NOMO-1 (cell line): ENCODE measurements around the gene GNRHR.
"Not testable (repeated sequence)": the region's sequence is repeated elsewhere in the genome, so short reads cannot be mapped to it uniquely, and the experiment has no call there.

ENCODE experiments used
- DNase-seq, 2 experiments: peaks; one replicate each; lab custom pipeline; 2025; ENCODE audit not compliant: unreplicated experiment in 2 of 2; lab: John Stamatoyannopoulos, UW

The GNRHR gene

DNA sequence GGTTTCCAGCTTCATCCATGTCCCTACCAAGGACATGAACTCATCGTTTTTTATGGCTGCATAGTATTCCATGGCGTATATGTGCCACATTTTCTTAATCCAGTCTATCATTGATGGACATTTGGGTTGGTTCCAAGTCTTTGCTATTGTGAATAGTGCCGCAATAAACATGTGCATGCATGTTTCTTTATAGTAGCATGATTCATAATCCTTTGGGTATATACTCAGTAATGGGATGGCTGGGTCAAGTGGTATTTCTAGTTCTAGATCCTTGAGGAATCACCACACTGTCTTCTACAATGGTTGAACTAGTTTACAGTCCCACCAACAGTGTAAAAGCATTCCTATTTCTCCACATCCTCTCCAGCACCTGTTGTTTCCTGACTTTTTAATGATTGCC lies 23.7 kb downstream of the GNRHR start:
- DNase-seq = not testable (repeated sequence)

DNA sequence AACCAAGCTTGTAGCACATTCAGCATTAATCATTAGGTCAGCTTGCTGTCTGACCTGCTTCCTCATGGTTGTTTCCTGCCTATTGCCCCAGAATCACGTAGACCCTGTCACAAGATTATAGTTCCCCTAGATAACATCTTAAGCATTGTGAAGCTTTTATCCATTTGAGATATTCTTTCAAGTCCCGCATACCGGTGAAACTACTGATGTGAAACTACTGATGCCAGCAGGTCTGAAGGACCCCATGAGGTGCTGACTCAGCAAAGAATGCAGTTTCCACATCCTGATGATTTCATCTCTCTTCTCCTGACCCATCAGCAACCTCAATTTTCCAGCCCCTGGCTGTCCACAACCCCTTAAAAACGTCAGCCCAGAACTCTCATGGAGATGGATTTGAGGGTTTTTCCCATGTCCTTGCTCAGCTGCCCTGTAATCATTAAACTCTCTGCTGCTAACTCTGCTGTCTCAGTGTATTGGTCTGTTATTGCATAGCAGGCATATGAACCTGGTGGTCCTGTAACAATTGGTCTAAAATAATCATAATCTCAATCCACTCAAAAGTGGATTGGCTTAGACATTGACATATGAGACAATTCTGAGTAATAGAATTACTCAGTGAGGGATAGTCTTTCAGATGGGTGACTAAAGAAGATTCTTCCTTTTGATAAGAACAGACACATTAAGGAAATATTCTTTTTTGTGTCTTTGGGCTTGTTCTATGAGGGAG lies 26.9 kb downstream of the GNRHR start:
- no peak for DNase-seq

DNA sequence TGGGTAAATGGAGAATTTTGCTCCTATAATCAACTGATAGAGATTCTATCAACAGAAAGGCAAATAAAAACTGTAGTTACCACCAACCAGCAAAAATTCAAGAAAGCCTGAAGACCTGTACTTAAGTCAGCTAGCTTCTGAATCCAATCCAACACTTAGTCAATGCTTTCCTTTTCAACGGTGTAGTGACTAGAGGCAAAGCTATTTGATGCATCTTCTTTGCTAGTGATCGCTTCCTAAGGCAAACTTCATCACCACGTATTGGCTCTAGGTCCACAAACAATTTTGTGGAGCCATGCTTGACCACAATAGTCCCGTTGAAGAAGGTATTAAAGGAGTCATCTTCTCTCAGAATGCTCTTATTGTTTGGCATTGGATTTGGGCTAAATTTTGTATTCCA lies 28.2 kb downstream of the GNRHR start:
- no peak for DNase-seq

DNA sequence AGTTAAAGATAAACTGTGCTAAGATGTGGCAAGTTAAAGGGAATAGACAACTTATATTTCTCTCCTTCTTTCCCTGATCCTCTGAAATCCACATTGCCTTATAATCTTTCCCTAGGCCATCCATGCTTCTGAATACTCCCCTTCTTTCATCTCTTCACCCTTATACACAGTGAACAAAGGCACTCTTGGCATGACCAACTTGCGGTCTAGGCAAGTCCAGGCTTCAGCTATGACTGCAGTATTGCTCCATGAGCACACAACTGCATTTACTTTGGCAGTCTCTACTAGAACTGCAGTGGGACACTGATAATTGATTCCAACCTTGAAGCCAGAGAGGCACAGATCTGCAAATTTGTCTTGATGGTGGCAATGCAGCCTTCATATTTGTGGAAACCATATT lies 29.1 kb downstream of the GNRHR start:
- DNase-seq = no peak

DNA sequence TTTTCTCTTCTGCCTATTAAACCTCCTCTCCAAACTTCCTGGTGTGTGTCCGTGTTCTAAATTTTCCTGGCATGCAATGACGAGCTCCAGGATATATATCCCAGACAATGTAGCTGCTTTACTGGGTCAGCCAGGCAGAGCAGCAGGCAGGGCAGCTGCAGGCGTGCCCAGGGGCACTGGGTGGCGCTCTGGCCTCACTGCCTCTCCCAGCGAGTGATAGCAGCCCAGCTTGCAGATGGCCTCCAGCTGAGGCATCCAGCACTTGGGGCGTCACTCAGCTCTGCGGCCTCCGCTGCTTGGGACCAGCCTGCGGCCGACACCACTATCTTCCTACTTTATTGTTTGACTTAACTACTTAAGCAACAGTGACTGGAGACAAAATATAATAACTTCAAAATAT lies 30.2 kb downstream of the GNRHR start:
- no peak for DNase-seq

DNA sequence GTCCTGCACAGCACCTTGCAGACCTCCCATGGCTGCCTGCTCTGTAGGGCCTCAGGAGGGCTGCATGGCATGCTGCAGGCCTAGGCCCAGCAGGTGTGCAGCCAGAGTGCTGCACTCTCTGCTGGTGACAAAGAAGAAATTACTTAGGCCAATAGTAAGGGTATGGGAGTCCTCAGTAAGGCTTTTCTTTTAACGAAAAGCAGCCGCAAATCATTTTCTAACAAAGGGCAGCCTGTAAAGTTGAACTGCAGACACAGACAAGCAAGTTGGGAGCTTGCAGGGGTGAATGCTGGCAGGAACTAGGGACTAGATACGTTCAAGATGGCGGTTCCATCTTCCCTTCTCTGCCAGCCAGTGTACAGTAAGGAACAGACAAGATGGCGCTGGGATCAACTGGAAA lies 30.8 kb downstream of the GNRHR start:
- DNase-seq = no peak

DNA sequence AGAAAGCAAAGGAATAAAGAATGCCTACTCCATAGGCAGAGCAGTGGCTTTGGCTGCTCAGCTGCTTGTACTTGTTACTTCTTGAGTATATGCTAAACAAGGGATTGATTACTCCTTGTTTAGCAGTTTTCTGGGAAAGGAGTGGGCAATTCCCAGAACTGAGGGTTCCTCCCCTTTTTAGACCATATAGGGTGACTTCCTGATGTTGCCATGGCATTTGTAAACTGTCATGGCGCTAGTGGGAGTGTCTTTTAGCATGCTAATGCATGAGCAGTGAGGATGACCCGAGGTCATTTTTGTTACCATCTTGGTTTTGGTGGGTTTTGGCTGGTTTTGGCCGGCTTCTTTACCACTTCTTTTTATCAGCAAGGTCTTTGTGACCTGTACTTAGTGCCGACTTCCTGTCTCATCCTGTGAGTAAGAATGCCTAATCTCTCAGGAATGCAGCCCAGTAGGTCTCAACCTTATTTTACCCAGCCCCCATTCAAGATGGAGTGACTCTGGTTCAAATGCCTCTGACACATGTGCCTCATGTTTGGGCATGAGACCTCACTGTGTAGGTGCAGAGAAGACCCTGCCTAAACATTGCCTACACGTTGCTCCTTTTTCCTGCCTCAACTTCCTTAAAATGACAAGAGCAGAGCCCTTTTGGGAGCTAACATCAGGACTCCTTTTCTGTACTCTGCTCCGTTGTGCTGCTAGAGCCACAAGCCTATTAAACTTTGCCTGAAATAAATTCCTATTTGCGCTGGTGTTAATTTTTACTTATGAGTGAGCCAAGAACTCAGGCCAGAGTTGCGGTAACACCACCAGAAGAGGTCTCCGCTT lies 32.2 kb downstream of the GNRHR start:
- no peak for DNase-seq

DNA sequence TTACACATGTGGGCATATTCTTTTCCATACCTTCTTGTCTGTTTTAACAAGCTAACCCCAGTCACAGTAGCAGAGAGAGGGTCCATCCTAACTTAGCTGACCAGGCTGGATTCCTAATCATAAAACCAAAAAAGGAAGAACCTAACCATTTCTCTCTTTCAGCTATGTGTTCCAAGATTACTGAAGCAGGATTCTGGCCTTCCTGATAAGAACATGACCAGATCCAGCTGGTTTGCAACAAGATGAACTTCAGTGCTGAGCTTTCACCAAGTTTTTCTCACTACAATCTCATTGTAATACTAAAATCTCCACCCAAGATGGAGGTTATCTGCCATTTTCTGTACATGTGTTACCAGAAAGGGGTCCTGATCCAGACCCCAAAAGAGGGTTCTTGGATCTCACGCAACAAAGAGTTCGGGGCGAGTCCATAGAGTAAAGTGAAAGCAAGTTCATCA lies 32.8 kb downstream of the GNRHR start:
- no peak for DNase-seq

DNA sequence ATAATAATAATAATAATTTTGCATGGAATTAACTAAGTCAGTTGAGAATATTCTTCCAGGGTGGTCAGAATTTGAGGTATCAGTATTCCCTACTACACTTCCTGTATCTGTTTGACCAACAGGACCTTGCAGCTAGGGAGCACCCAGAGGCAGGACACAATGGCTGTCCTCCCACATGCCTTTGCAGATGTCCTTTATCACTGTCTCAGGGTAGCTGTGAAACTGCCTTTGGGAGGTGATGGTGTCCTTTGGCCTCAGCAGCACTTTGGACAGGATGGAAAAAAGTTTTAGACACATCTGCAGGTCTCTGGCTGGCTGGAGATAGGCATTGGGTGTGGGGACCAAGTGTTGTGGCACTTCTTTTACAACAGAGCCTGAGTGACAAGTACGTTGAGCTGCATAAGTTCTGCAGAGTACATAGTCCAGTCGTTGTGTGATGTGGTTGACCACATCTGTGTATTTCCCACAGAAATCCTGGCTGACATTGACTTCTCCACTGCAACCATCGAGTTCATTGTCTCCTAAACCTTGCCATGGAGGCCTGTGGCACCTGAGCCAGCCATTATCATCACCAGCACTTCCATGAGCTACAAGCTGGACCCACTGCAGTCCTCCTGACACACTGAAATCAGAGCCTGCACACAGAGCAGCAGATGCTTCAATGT lies 34.1 kb downstream of the GNRHR start:
- no peak for DNase-seq

DNA sequence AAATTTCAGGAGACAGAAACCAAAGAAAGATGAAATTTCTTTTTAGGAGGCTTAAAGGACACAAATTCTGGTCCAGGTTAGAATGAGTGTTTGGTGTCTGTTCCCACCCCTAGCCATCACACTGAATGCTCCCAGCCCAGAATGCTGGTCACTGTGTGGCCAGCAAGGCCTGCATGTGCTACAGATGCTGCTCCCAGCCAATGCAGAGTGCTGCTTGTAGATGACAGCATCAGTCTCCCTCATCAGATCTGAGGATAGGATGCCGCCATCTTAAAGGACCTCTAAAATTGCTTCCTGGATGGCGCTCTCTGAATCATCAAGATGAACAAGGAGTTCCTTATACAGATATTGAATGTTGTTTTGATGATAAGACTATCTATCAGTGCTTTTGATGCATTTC lies 35.3 kb downstream of the GNRHR start:
- no peak for DNase-seq

DNA sequence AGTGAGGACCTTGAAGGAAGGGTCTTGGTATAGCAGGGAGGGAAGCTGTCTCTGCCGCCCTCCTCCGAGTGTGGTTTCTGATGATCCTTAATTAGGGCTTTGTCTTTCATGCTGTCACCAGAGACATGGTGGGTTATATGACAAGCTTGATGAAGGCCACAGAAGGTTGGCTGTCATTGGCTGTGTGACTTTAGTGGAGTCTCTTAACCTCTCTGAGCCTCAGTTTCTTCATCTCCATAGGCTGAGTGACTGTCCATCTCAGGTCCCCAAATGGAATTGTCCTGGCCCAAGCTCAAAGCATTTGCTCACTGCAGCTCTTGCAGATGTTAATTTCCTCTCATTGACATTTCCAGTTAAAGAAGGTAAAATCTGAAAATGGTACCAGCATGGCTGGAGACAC lies 36.6 kb downstream of the GNRHR start:
- DNase-seq = no peak

DNA sequence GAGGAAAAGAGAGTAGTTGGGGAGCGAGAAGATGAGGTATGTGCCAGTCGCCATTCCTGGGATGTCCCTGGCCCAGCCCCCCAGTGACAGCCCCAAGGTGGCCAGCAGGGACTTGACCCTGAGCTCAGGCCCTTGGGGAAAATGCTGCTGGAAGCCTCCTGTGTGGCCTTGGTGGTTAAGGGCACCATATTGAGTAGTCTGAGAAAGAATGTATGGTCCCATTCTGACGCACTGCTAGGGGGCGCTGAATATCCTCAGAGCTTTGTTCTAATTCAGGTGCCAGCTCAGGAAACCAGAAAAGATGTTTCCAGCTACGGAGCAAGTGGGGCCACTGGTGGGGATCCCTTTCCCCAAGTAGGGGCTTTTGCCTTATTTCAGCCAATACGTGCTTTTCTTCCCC lies 39.2 kb downstream of the GNRHR start:
- no peak for DNase-seq

DNA sequence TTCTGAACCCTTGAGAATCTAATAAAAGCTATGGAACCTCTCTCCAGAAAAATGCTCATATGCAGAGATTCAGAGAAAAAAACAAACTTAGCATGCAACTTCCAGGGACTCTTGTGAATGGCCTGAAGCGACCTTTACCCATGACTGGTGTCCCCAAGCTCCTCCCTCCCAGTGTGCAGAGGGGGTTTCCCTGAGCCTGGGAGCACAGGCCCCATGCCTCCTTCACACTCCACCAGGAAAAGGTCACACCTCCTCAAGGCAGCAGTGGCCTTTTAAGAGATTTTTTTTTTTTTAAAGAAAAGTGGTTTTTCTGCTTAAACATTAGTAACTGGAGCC lies 40.0 kb downstream of the GNRHR start:
- no peak for DNase-seq

DNA sequence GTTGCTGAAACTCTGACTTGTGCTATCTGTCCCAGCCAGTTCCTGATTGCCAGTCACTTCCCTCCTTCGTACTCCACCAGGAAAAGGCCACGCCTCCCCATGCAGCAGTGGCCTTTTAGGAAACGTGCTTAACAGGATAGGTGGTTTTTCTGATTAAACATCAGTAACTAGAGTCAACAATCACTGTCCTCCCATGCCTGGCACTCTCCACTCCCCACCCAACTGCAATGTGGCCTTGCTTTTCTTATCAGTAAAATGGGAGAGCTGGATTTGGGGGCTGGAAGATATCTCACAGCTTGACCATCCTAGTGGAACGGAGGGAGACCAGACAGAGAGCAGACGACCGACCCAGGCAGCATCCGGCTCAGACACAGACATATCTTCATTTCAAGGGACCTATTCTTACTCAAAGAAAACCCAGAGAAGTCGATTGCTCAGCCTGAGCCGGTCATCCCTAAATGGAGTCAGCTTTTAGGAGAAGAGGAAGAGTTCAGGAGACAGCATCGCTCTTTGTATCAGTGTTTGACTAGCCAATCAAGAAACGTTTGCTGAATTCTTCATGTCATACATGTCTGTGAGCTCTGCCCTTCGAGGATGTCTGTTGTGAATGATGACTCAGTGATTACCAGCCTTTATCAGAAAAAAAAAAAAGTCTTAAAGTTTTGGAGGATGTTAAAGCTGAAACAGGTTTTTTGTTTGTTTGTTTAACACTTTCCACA lies 40.5 kb downstream of the GNRHR start:
- no peak for DNase-seq

DNA sequence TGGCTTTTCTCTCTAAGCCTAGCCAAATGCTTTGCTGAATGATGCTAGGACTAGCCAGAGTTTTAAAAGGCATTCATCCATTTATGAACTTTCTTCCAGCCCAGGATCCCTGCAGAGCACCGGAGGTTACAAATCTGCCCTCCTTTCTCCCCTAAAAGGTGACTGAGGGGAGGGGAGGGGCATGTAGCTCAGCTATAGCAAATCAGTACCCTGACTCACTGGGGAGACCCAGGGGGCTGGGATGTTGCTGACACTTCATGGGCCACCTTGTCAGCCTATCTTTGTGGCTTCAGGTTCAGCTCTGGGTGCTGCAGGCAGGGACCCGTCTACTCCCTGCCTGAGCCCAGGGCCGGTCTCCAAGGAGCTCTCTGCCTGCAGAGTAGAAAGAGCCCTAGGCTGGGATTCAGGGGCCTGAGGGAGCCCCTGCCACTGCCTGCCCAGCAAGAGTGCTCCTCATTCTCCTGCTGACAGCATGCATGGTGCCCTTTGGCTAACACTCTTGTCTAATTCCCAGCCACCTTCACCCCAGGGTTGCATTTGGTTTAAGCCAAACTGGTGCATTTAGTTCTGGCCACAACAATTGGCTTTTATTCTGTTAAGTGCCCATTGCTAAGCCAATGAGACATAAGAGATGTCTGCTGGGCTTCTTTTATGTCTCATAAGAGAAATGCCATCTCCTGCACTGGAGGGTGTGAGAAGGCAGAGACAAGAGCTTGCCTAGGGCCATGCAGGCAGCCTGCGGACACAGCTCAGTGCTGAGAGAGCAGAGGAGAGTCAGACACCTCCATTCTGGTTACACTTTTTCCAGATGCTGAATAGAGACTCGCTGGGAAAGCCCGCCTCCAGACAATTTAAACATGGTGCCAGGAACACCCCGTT lies 41.3 kb downstream of the GNRHR start:
- no peak for DNase-seq

DNA sequence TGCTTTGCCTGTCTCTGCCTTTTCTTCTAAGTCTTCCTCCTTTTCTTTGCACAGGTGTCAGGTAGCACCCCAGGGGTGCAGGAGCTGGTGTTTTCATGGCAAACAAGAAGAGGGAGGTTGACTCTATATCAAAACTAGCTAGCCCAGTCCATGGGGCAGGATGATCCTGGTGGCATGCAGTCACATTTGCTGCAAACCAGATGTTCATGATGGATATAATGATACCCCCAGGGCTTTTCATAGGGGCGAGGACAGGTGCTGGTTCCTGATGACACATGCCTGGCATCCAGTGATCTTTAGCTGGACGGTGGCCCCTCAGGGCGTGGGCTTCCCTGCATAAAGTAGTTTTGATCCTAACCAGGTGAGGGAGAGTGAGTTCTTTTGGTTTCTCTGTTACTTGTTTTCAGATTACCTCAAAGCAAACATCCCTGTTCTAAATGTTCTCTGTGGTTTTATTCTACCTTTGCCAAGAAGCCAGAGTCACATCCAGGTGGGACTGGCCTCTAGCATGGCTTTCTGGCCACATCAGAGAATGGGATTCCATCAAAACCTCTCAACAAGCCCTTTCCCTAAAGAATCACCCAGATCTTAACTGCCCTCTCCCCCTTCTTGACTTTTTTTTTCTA lies 42.1 kb downstream of the GNRHR start:
- DNase-seq = no peak

DNA sequence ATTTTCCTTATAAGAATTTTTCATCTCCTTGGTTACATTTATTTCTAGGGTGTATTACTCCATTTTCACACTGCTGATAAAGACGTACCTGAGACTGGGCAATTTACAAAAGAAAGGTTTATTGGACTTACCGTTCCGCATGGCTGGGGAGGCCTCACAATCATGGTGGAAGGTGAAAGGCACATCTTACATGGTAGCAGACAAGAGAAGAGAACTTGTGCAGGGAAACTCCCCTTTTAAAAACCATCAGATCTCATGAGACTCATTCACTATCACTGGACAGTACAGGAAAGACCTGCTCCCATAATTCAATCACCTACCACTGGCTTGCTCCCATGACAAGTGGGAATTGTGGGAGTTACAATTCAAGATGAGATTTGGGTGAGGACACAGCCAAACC lies 47.5 kb downstream of the GNRHR start:
- DNase-seq = not testable (repeated sequence)

DNA sequence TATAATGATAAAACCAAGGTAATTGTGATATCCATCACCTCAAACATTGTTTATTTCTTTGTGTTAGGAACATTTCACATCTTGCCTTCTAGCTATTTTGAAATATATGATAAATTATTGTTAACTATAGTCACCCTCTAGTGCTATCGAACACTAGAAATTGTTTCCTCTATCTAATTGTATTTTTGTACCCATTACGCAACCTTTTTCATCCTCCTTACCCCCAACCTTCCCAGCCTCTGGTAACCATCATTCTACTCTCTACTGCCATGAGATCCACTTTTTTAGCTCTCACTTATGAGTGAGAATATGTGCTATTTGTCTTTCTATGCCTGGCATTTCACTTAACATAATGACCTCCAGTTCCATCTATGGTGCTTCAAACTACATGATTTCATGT lies 49.3 kb downstream of the GNRHR start:
- no peak for DNase-seq

DNA sequence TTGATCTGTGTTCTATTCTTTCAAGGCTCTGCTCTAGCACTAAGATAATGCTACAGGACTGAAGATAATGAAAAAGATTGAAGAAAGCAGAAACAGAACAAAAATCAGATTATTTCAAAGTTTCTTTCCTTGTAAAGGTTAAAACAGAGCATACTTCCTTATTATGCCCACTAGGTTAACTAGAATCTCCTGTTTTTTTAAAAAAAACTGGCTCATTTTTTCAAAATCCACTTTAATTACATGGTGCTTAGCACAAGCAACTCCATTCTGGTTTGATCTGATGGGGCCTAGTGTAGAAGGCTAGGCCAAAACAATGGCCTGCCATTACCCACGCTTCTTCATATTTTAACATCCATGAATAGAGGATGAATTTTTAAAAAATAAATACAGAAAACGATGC lies 52.0 kb downstream of the GNRHR start:
- DNase-seq = no peak

DNA sequence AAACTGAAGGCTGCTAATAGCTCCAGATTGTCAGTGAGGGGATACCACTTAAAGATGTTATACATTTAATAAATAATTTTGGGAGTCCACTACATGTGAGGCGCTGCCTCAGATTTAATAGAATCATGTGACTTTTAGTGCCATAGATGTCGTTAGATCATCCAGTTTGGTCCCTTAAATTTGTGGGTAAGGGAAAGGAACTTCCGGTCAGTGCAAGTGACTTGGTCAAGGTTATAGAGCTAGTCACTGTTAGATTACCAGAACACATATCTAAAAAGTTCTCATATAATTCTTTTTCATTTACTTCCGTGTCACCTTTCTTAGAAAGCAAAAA lies 52.7 kb downstream of the GNRHR start:
- DNase-seq = no peak
